Activated CD8-positive, alpha-beta memory T cell treated with anti-CD3 and anti-CD28 coated beads, Interleukin-2, amount 50 U/mL, for 24 hours (primary cell): ENCODE data around the gene DAPK3.

Experiments
- DNase-seq: peaks from one replicate; pipeline ENCODE4 v3.0.0-alpha.2; 2020; ENCODE audit errors: extremely low read depth

DAPK3 gene

GRCh38 chr19:3914199-3914598, 56.7 kb downstream of the DAPK3 start:
- DNase-seq, result no peak

DNA sequence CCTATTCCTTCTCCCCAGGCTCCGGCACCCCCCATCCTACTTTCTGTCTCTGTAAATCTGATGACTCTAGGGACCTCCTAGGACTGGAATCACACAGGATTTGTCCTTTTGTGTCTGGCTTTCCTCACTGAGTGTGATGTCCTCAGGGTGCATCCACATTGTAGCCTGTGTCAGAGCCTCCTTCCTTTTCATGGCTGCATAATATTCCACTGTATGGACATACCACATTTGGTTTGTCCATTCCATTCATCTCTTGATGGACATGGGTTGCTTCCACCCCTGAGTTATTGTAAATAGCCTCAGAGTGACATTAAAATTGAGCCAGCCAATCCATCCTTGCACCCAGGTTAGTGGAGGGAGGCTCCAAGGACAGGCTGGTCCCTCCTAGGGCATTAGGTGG, 60.8 kb downstream of the DAPK3 start:
- no peak for DNase-seq
